B cell (primary cell): ENCODE measurements around the gene NPAS2. TPM values are rescaled to one million over a fixed set of nuclear protein-coding genes. Genes with fewer than 3 reads are reported as not detected.

Source experiments
- ATAC-seq: fragments of 200-7000 bp; cut with Tn5 transposase; one replicate; pipeline ENCODE4 v1.10.0; 2021; ENCODE audit warnings: low read depth, mild to moderate bottlenecking, moderate number of reproducible peaks, moderate library complexity
- CTCF ChIA-PET: fragments of 350-600 bp; sonication (Branson Sonifier 250); formaldehyde crosslinking; loops from one replicate; lab custom pipeline; 2021; ENCODE audit warnings: antibody characterized with exemption, inconsistent platforms; lab: Charles Lee
- POLR2A ChIA-PET: fragments of 350-600 bp; sonication (Branson Sonifier 250); formaldehyde crosslinking; loops from one replicate; lab custom pipeline; 2021; ENCODE audit warnings: antibody characterized with exemption; lab: Charles Lee
- DNase-seq: peaks from one replicate; pipeline ENCODE4 v3.0.0; 2013
- H2AFZ ChIP-seq: 2 replicates; pipeline ENCODE4 v1.6.1; 2012; ENCODE audit warnings: mild to moderate bottlenecking, low read depth, low read length; ENCODE audit not compliant: insufficient read depth, poor library complexity, severe bottlenecking
- H3K27ac ChIP-seq, 2 donors: 1 replicate in 1 of 2; 2 replicates in 1 of 2; pipeline ENCODE4 v1.5.1; 2012 to 2013; ENCODE audit warnings: low read length in 2 of 2, mild to moderate bottlenecking in 2 of 2, moderate library complexity in 1 of 2
- H3K27me3 ChIP-seq, 4 experiments: fragments of 200-600 bp in 1 of 4; sonication (generic) in 1 of 4; replicated peaks in 1 of 4; 1 replicate in 2 of 4; 2 replicates in 2 of 4; pipeline versions ENCODE4 v1.6.1 to v1.7.0; 2013 to 2016; ENCODE audit warnings: low read length in 3 of 4, mild to moderate bottlenecking in 2 of 4, mixed read lengths in 1 of 4, moderate library complexity in 1 of 4; ENCODE audit not compliant: insufficient read depth in 4 of 4, control insufficient read depth in 3 of 4; ENCODE audit errors: control extremely low read depth in 1 of 4
- H3K36me3 ChIP-seq, 2 experiments: replicated peaks in 1 of 2; 1 replicate in 1 of 2; 2 replicates in 1 of 2; pipeline versions ENCODE4 v1.6.1 to v1.7.1; 2013; ENCODE audit warnings: low read length in 1 of 2; ENCODE audit not compliant: insufficient read depth in 2 of 2, control insufficient read depth in 1 of 2; ENCODE audit errors: control extremely low read depth in 1 of 2, extremely low read depth in 1 of 2
- H3K4me1 ChIP-seq, 2 donors: fragments of 200-600 bp in 1 of 2; sonication (generic) in 1 of 2; 1 replicate in 1 of 2; 2 replicates in 1 of 2; pipeline versions ENCODE4 v1.5.1 to v1.6.1; 2013 to 2017; ENCODE audit warnings: low read length in 2 of 2; ENCODE audit not compliant: control insufficient read depth in 2 of 2, insufficient read depth in 2 of 2
- H3K4me2 ChIP-seq: replicated peaks from 2 replicates; pipeline ENCODE3; 2012; ENCODE audit warnings: mild to moderate bottlenecking, low read depth, low read length; ENCODE audit not compliant: poor library complexity, severe bottlenecking
- H3K4me3 ChIP-seq, 5 experiments: fragments of 200-600 bp in 1 of 5; sonication (generic) in 1 of 5; 1 replicate in 3 of 5; 2 replicates in 2 of 5; pipeline versions ENCODE4 v1.5.1 to v1.7.0; 2011 to 2016; ENCODE audit warnings: low read length in 4 of 5, mild to moderate bottlenecking in 4 of 5, low read depth in 2 of 5, control low read depth in 1 of 5, moderate library complexity in 1 of 5; ENCODE audit not compliant: insufficient read depth in 1 of 5; ENCODE audit errors: control extremely low read depth in 1 of 5, extremely low read depth in 1 of 5
- H3K79me2 ChIP-seq: fragments of 200-600 bp; sonication (generic); one replicate; pipeline ENCODE4 v1.6.0; 2016; ENCODE audit warnings: low read length; ENCODE audit not compliant: control insufficient read depth, insufficient read depth
- H3K9ac ChIP-seq: fragments of 200-600 bp; sonication (generic); 2 replicates; pipeline ENCODE4 v1.6.1; 2017; ENCODE audit warnings: mild to moderate bottlenecking, low read length, moderate library complexity
- H3K9me3 ChIP-seq, 3 donors: one replicate each; pipeline versions ENCODE4 v1.6.1 to v1.7.1; 2013; ENCODE audit warnings: low read length in 2 of 3; ENCODE audit not compliant: control insufficient read depth in 2 of 3, insufficient read depth in 1 of 3; ENCODE audit errors: control extremely low read depth in 1 of 3
- H4K20me1 ChIP-seq: 2 replicates; pipeline ENCODE4 v1.6.0; 2012; ENCODE audit warnings: mild to moderate bottlenecking, low read length; ENCODE audit not compliant: insufficient read depth, control insufficient read depth, poor library complexity, severe bottlenecking
- H3K27ac Mint-ChIP-seq: one replicate; pipeline ENCODE4 v1.8.0; 2021; ENCODE audit warnings: mixed read lengths
- H3K27me3 Mint-ChIP-seq: one replicate; pipeline ENCODE4 v1.8.0; 2021; ENCODE audit warnings: mixed read lengths
- H3K4me1 Mint-ChIP-seq: one replicate; pipeline ENCODE4 v1.8.0; 2021; ENCODE audit warnings: mixed read lengths
- H3K4me3 Mint-ChIP-seq: one replicate; pipeline ENCODE4 v1.8.0; 2021; ENCODE audit warnings: mixed read lengths
- H3K9me3 Mint-ChIP-seq: one replicate; pipeline ENCODE4 v1.8.0; 2022; ENCODE audit warnings: mixed read lengths; ENCODE audit not compliant: insufficient read depth
- CTCF ChIP-seq: fragments of 200-600 bp; IDR thresholded peaks from one replicate; pipeline ENCODE4 v1.8.0; 2022; ENCODE audit warnings: antibody characterized with exemption, mild to moderate bottlenecking
- EZH2 ChIP-seq: IDR thresholded peaks from 2 replicates; pipeline ENCODE4 v1.6.1; 2012; ENCODE audit warnings: borderline replicate concordance, low read depth, mild to moderate bottlenecking, moderate library complexity, low read length; ENCODE audit not compliant: insufficient read depth, poor library complexity, severe bottlenecking
- WGBS: methylation state at CpG from one replicate; pipeline ENCODE4 v1.1.5; 2013; ENCODE audit warnings: missing lambda C conversion rate; ENCODE audit not compliant: insufficient coverage; 5-methylcytosine and 5-hydroxymethylcytosine counted together
- intact Hi-C: fragments of 100-400 bp; cut with micrococcal nuclease; formaldehyde crosslinking; loops from one replicate; pipeline ENCODE4 v1.10.0; 2022
- polyA plus RNA-seq: library from polyadenylated mRNA; depleted of rRNA; stranded (reverse); fragments of >200 nt; gene quantifications from 2 replicates; pipeline ENCODE4 v1.2.3, GENCODE V29; 2012
- total RNA-seq, 2 donors: library from RNA; stranded (reverse); fragments of 120-200 nt in 1 of 2; gene quantifications; 1 replicate in 1 of 2; 2 replicates in 1 of 2; pipeline versions ENCODE4 v1.2.3 to v1.2.4, GENCODE V29; 2013 to 2022

Gene NPAS2
- total and polyA plus RNA-seq, 2 donors (not counting 1 experiment from before 2014, with no cell fraction given): not detected

DNA sequence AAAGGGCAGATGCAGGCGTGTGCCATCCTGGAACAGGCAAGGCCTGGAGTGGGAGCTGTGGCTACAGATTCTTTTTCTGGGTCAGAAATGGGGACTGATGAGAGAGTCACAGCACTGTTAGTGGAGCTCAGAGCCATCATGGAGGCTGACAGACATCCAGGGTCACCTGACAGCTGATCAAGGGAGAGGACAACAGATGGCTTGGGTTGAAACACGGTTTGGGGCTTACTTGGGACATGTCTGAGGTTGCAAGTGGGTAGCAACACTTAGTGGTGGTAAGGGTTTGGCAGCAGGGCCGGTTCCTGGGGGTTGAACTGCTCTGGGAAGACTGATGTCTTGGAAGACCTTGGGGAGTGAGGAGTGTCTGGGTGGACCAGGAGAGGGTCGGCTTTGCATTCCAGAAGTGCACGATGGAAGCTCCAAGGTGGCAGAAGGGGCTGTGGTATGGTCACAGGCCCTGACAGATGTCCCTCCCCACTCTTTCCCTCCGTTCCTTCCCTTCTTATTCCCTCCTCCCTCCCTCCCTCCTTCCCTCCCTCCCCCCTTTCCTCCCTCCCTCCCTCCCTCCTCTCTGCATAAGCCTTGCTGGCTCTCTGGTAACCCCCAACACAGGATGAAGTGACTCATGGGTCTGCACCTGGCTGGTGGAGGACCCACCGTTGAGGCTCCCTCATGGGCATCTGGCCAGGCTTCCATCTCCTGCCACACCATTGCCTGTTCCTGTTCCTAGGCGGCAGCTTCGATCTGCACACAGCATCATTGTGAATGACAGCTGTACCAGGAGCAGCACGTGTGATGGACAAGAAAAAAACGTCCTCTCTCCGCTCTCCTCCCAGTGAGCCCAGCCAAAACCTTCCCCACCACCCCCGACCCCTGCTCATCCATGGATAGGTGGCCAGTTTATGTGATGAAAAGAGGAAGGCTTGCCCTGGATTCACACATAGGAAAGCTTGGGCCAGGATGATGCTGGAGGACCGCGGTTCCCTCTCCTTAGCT is 118.4 kb downstream of the NPAS2 start:
- no peak overlapping the region for H3K27ac Mint-ChIP-seq
- WGBS: 80% methylated on average over 12 of the region's 15 CpGs
- Histone ChIP-seq H3K36me3 (no peaks in the 10 kb centered on the region), H3K9ac (no peak overlapping the region), H3K9me3 (no peaks in the 10 kb centered on the region), H3K4me2 (no peak overlapping the region), H3K4me3 (no peak overlapping the region), H3K27me3 (peaks cover 0 to 3% (median 0%) of the 10 kb centered on the region in 4 experiments), H2AFZ (no peak overlapping the region), H3K4me1 (no peaks in the 10 kb centered on the region), H4K20me1 (no peaks in the 10 kb centered on the region), H3K79me2 (no peaks in the 10 kb centered on the region), H3K27ac (no peak overlapping the region)
- no peaks in the 10 kb centered on the region for H3K4me1 Mint-ChIP-seq
- intact Hi-C loops: no loop called here
- H3K27me3 Mint-ChIP-seq: peaks cover 34% of the 10 kb centered on the region
- no peak overlapping the region for H3K4me3 Mint-ChIP-seq
- DNase-seq (no peak), ATAC-seq (no peak)
- H3K9me3 Mint-ChIP-seq: no peaks in the 10 kb centered on the region
- POLR2A ChIA-PET: no interaction called here
- TF ChIP-seq EZH2 (no peak), CTCF (no peak)
- CTCF ChIA-PET: no interaction called here

DNA sequence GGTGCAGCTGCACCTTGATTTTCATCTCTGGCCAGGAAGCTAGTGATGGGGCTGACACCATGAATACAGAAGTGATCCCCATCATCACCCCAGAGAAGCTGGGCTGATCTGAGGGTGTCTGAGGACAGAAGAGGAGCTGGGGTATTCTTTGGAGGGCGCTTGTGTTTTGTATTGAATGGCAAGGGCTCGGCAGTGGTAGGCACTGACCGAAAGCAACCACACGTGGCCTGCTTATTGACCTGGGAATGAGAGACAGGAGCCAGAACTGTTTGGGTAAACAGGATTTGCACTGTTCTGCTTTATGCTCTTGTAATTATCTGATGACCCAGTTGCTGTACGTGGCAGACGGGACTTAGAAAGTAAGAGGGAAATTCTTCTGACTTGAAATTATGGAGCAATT is 119.5 kb downstream of the NPAS2 start:
- Histone ChIP-seq H3K4me1 (no peaks in the 10 kb centered on the region), H2AFZ (no peak overlapping the region), H3K36me3 (no peaks in the 10 kb centered on the region), H3K4me2 (no peak overlapping the region), H3K9ac (no peak overlapping the region), H3K79me2 (no peaks in the 10 kb centered on the region), H3K4me3 (no peak overlapping the region), H3K9me3 (no peaks in the 10 kb centered on the region), H3K27ac (no peak overlapping the region), H4K20me1 (no peaks in the 10 kb centered on the region), H3K27me3 (no peaks in the 10 kb centered on the region)
- no peak for DNase-seq
- no peaks in the 10 kb centered on the region for H3K9me3 Mint-ChIP-seq
- WGBS: 96% methylated on average over 5 of the region's 6 CpGs
- no peaks in the 10 kb centered on the region for H3K4me1 Mint-ChIP-seq
- no peak overlapping the region for H3K27ac Mint-ChIP-seq
- POLR2A ChIA-PET: no interaction called here
- no peak for TF ChIP-seq CTCF
- no peak for TF ChIP-seq EZH2
- H3K27me3 Mint-ChIP-seq: peaks cover 29% of the 10 kb centered on the region
- intact Hi-C loops: no loop called here
- no peak overlapping the region for H3K4me3 Mint-ChIP-seq
- CTCF ChIA-PET: no interaction called here
- no peak for ATAC-seq
